ENCODE measurements around the gene TMPRSS12. TPM values are rescaled to one million over a fixed set of nuclear protein-coding genes. Genes with fewer than 3 reads are reported as not detected.

Gene TMPRSS12, protein sequence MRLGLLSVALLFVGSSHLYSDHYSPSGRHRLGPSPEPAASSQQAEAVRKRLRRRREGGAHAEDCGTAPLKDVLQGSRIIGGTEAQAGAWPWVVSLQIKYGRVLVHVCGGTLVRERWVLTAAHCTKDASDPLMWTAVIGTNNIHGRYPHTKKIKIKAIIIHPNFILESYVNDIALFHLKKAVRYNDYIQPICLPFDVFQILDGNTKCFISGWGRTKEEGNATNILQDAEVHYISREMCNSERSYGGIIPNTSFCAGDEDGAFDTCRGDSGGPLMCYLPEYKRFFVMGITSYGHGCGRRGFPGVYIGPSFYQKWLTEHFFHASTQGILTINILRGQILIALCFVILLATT
- not detected in 5 replicates for total RNA-seq (2022; extraction: Qiagen RNA extraction)

DNA sequence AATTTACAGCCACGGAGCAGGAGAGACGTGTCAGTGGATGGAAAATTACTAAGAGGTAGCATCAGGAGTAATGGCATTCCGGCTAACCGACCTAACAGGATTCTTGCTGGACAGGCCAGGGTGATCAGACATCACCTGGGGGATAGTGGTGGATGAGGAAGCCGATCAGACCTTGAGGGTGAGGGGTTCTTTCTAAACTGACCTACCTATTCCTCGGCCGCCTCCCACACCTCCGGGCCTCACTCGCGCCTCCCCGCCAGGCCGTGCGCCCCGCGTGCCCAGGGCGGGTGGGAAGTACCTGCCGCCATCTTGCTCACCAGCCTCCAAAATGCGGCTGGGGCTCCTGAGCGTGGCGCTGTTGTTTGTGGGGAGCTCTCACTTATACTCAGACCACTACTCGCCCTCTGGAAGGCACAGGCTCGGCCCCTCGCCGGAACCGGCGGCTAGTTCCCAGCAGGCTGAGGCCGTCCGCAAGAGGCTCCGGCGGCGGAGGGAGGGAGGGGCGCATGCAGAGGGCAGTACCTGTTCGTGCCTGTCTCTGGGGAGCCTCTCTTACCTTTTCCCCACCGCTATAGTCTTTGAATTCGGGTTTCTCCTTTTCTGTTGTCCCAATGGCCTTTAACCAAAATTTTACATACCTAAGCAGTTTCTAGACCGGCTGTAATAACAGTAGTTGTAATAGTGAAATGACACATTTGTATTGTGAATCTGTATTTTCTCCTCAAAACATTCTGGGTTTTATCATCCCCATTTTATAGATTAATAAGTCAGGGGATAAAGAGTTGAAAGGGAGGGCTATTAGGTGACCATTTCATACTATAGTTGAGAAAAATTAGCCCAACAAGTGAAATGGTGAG lies at the start of gene TMPRSS12:
TSS of gene TMPRSS12 (plus strand) at position 290 of the 857 bp plus-strand sequence. CDS start at position 329, 39 bp downstream.

Other genes with a start within 250 kb of the TMPRSS12 start
- gene ATF1, start 78.8 kb upstream of the TMPRSS12 start, total RNA-seq (2022; extraction: Qiagen RNA extraction) = 41.2 to 47.8 TPM (median 45.0 TPM) in 5 replicates
- not detected in 5 replicates for gene HIGD1C, start 109.6 kb downstream of the TMPRSS12 start, total RNA-seq (2022; extraction: Qiagen RNA extraction)
- 19.2 to 25.0 TPM (median 24.4 TPM) in 5 replicates for gene SLC11A2, start 183.5 kb downstream of the TMPRSS12 start, total RNA-seq (2022; extraction: Qiagen RNA extraction)
- 23.0 to 27.6 TPM (median 24.8 TPM) in 5 replicates for gene LETMD1, start 205.4 kb downstream of the TMPRSS12 start, total RNA-seq (2022; extraction: Qiagen RNA extraction)
- gene CSRNP2, start 240.7 kb downstream of the TMPRSS12 start, total RNA-seq (2022; extraction: Qiagen RNA extraction) = 11.6 to 14.4 TPM (median 13.7 TPM) in 5 replicates

All from A549 treated with CORT108297 at 1 μM for 4 hours (cell line).